COLO668 (cell line): ENCODE measurements around the gene TMEM131.
"Not testable (repeated sequence)": the region's sequence is repeated elsewhere in the genome, so short reads cannot be mapped to it uniquely, and the experiment has no call there.

Experiments
- DNase-seq: peaks from one replicate; lab custom pipeline; 2025; ENCODE audit not compliant: unreplicated experiment; lab: John Stamatoyannopoulos, UW

The TMEM131 gene

GRCh38 chr2:97914691-97915213, 81.0 kb downstream of the TMEM131 start:
- DNase-seq, result no peak

DNA sequence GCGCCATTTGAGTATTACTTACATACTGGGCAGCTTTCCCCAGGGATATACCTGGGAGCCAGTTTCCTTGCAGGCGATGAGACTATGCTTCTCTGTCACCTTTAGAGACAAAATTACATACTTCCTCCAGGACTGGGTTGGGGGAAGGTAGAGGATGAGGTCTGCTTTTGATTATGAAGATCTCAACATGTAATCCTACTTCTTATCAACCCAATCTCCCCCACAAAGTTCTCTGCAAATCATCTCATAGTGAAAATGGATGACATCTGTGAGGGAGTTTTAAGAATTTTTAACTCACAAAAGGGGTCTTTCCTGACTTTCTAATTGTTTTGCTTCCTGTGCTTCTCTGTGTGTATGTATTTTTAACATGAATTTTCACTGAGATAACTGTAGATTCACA, 81.9 kb downstream of the TMEM131 start:
- DNase-seq, result no peak

GRCh38 chr2:97911922-97912575, 83.7 kb downstream of the TMEM131 start:
- no peak for DNase-seq

- DNase-seq, result no peak
Observed at GRCh38 chr2:97911206-97911921, 84.4 kb downstream of the TMEM131 start.

DNA sequence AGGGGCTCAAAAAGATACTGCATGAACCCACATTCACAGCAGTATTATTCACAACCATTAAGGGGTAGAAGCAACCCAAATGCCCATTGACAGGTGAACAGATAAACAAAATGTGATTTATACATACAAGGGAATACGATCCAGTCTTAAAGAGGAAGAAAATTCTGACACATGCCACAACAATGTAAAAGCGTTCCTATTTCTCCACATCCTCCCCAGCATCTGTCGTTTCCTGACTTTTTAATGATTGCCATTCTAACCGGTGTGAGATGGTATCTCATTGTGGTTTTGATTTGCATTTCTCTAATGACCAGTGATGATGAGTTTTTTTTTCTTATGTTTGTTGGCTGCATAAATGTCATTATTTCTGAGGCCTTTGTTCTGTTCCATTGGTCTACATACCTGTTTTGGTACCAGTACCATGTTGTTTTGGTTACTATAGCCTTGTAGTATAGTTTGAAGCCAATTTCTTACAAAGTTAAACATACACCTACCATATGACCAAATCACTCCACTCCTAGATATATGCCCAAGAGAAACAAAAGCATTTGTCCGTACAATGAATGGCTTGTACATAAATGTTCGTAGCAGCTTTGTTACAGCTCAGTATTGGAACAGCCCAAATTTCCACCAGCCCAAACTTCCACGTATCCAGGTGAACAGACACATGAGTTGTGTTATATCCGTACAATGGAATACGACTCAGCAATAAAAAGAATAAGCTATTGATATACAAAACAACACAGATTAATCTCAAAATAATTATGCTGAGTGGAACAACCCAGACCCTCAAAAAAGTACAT, 85.1 kb downstream of the TMEM131 start:
- DNase-seq, result no peak

GRCh38 chr2:97908208-97908676, 87.5 kb downstream of the TMEM131 start:
- no peak for DNase-seq

- DNase-seq, result no peak
Observed at GRCh38 chr2:97907369-97908100, 88.2 kb downstream of the TMEM131 start.

DNA sequence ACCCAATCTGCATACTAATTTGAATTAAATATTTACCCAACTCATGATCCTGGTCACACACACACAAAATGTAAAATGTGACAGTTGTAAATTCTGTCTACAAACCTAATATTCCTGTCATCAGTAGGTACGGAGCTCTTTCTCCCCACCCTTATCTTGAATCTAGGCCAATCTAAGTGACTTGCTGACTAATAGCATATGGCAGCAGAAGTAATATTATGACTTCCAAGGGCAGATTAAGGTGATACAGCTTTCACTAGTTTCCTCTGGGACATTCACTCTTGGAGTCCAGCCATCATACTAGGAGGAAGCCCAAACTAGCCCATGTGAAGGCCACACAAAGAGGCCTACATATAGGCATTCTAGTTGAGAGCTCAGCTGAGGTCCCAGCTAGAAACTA, 89.4 kb downstream of the TMEM131 start:
- no peak for DNase-seq

DNA sequence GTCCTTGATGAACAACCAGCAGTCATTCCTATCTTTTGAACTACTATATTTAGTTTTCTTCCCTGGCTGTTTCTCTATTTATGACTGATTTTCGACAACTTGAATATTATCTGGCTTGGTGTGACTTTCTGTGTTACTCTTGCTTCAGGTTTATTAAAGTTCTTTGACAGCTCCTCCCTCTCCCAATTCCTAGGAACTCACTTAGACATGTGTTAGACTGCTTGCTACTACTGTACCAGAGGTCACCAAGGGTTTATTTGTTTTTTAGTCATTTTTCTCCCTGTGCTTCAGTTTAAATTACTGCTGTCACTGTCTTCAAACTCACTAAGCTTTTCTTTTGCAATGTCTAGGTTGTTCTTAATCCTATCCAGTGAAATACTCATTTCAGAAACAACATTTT, 90.5 kb downstream of the TMEM131 start:
- no peak for DNase-seq

DNA sequence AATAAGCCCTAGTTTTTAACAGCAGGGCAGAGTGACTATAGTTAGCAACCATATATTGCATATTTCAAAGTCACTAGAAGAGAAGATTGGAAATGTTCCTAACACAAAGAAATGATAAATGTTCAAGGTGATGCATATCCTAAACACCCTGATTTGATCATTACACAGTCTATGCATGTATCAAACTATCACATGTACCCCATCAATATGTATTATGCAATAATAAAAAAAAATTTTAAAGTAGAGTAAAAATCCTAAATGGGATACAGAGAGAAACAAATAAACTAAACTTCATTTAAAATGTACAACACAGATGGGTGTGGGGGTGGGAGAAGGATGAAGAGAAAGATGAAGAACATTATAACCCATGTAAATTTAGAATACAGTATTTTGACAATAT, 93.9 kb downstream of the TMEM131 start:
- no peak for DNase-seq

GRCh38 chr2:97900806-97901205, 94.9 kb downstream of the TMEM131 start:
- DNase-seq, result no peak

DNA sequence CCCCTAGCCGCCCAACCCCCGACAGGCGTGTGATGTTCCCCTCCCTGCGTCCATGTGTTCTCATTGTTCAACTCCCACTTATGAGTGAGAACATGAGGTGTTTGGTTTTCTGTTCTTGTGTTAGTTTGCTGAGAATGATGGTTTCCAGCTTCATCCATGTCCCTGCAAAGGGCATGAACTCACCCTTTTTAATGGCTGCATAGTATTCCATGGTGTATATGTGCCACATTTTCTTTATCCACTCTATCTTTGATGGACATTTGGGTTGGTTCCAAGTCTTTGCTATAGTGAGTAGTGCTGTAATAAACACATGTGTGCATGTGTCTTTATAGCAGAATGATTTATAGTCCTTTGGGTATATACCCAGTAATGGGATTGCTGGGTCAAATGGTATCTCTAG, 102.7 kb downstream of the TMEM131 start:
- DNase-seq, result not testable (repeated sequence)

DNA sequence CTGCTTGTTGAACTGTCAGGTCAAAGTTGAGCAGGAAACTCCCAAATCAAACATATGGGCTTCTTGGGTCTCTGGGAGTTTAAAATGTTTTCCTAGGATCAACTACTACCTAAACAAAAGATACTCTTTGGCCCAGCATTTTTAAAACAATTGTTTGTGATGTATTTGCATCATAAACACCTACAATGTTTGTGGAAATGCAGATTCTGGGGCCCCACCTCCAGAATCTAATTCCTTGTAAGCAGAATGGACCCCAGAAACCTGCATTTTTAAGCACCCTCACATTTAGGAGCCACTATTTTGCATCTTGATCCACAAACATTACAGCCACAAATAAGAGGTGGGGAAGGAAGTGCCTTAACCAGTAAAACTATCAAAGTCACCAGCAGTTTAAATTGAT, 104.1 kb downstream of the TMEM131 start:
- DNase-seq, result no peak

GRCh38 chr2:97889156-97889555, 106.6 kb downstream of the TMEM131 start:
- DNase-seq, result no peak

GRCh38 chr2:97885841-97886240, 109.9 kb downstream of the TMEM131 start:
- DNase-seq, result no peak

DNA sequence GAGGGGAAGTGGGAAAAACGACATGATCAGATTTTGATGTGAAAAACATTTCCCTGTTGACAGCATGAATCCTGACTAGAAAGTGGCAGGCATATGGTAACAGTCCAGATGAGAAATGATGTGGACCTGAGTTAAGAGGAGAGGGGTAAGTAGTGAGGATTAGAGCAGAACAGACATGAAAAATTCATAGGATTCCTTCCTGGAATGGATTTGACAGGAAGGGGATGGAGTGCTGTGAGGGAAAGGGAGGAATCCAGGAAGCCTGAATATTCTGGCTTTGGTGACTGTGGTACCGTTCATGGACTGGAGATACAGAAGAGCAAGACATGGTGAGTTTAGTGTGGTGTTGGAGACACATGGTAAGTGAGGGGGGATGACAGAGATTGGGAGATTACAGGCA, 115.4 kb downstream of the TMEM131 start:
- no peak for DNase-seq

DNA sequence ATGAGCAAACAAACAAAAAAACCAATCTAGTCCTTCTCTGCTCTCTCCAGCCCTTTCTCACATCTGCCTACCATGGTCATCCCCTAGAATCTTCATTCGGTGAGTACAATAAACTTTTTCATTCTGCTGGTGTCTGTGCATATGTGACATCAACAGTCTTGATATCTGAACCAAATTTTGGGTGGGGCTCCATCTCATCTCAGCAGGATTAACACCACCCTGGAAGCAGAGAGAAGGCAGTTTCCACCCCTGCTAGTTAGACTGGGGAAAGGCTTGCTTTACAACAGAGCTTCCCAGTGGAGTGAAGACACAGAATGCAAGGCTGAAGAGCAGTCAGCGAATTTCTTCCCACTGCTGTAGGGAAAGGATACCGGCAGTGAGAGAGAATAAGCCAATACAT, 116.9 kb downstream of the TMEM131 start:
- no peak for DNase-seq

DNA sequence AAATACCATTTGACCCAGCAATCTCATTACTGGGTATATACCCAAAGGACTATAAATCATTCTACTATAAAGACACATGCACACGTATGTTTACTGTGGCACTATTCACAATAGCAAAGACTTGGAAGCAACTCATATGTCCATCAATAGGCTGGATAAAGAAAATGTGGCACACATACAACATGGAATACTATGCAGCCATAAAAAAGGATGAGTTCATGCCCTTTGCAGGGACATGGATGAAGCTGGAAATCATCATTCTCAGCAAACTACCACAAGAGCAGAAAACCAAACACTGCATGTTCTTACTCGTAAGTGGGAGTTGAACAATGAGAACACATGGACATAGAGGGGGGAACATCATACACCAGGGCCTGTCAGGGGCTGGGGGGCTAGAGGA, 117.4 kb downstream of the TMEM131 start:
- DNase-seq, result not testable (repeated sequence)

DNA sequence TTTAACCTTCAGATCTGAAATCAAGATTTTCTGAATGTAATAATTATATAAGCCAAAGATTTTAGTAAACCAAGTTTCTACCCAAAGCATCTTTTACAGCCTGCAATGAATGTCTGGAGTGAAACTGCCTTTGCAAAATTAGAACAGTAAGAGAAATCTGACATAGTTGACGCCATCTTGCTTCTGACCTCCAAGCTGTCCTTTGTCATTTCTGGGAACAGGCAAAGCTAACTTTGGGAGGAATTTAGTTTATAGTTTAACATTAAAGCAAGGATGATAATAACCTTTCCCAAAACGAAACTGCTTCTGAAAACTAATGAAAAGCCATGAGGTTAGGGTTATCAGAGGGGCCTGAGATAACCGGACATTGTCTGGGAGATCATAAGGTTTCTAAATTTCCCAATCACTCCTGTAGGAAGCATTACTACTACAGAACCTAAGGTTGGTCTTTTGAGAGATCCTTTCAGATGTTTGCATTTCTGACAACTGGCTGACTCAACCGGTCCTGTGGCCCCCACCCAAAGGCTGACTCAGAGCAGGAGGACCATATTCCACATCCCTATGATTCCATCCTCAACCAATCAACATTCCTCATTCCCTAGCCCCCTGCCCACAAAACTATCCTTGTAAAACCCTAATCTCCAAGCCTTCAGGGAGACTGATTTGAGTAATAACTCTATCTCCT, 124.5 kb downstream of the TMEM131 start:
- DNase-seq, result no peak

DNA sequence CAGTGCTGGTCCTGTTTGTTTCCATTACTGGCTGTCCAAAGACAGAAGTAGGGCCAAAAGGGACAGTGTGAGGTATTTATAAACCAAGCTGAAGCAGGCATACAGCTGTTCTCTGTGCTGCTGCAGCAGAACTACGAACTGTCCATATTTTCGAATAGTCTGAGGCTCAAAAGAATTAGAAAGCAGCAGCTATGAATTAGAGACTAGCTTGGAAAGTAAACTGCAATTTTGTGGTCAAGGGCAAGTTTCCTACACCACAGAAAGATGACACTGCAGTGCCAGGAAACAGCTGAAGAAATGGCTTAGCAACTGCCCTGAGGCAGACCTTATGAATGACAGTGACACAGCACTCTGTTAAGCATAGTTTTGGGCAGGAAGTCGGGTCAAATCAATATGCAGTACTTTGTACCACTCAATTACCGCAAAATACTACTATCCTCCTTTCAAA, 125.3 kb downstream of the TMEM131 start:
- no peak for DNase-seq
